Hematopoietic multipotent progenitor cell treated with erythropoietin and hydrocortisone succinate and interleukin-3 and kit ligand, for 17 days (in vitro differentiated cells): ENCODE data around the gene CTXN3.

Experiments used
- DNase-seq: peaks from one replicate; pipeline ENCODE4 v3.0.0-alpha.2; 2015; ENCODE audit warnings: low spot score

The CTXN3 gene

DNA sequence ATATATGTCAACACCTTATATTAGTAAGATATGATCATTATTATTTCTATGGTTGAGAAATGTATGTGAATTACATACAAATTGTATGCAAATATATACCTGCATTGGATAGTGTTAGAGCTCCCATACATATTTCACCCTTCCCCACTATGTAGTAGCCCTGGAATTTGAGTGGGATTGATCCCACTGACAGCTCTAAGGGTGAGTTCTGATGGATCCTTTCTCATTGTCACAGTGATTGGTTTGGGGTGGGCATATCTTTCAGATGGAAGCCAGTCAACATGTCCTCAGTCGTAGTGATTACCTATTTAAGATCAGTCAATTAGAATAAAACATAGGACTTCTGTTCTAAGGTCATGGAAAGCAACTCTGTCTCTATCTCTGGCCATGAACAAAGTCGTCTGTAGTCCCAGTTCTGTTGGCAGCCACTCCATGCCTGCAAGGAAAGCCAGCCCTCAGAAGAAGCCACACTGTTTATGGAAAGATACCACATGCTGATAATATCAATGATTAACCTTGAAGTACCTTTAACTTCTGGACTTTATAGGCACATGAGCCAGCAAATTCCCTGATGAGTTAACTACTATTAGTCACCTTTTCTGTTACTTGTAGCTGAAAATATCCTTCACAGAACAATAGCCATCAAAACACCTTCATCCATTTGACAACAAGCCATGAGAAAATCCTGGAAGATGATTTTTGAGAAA lies 49.2 kb downstream of the CTXN3 start:
- no peak for DNase-seq

GRCh38 chr5:127699416-127699815 lies 50.5 kb downstream of the CTXN3 start:
- no peak for DNase-seq

- DNase-seq, result no peak
Observed at GRCh38 chr5:127700237-127700766, 51.4 kb downstream of the CTXN3 start.

GRCh38 chr5:127702434-127702833 lies 53.6 kb downstream of the CTXN3 start:
- DNase-seq, result no peak

- no peak for DNase-seq
Observed at GRCh38 chr5:127702926-127703561, 54.2 kb downstream of the CTXN3 start, which contains the start of gene CCDC192. CCDC192 (plus strand) TSS chr5:127703391; CDS start chr5:127703446, 55 bp downstream.

- DNase-seq, result no peak
Observed at GRCh38 chr5:127705120-127705892, 56.4 kb downstream of the CTXN3 start.

- DNase-seq, result no peak
Observed at GRCh38 chr5:127706691-127707090, 57.8 kb downstream of the CTXN3 start.

DNA sequence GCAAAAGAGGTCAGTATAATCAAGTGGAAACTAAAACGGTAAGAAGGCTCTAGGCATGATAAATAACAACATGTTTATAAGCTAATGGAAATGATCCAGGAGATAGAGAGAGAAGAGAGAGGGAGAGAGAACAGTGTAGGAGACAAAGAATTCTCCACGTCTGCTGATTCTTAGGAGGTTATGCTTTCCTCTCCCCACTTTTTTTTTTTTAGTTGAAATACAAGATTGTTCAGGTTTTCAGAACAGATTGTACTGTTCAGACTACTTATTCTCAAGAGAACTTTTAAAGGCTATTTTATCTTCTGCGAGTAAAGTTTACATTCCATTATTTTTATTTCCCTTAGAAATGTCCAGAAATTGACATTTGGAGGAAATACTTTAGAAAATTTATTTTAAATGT lies 58.3 kb downstream of the CTXN3 start:
- no peak for DNase-seq
